ENCODE results near the gene LLPH.

GRCh38 chr12:66072566-66072965, 58.0 kb downstream of the LLPH start:
- TF ChIP-seq POLR2A (IDR thresholded peaks at IDR 0.05): no peak
- no peak for TF ChIP-seq CTCF (IDR thresholded peaks at IDR 0.05)
